Peyer's patch (tissue), 4 donors: Measurements from ENCODE around the gene PEX26. TPM values are rescaled to one million over a fixed set of nuclear protein-coding genes. Genes with fewer than 3 reads are reported as not detected.
A peak's percentile ranks its signal among the peaks of the same experiment; 100 is the strongest.

Experiments used
- DNase-seq, 3 donors: peaks; one replicate each; pipeline ENCODE4 v3.0.0-alpha.2; 2017 to 2019
- H3K27ac ChIP-seq, 4 donors: fragments of 200-600 bp; sonication (generic); one replicate each; pipeline ENCODE4 v1.5.1; 2016 to 2019
- H3K27me3 ChIP-seq, 2 donors: fragments of 200-600 bp; sonication (generic); one replicate each; pipeline ENCODE4 v1.5.1; 2019
- H3K36me3 ChIP-seq, 3 donors: fragments of 200-600 bp; sonication (generic); one replicate each; pipeline ENCODE4 v1.5.1; 2016 to 2019
- H3K4me1 ChIP-seq, 4 donors: fragments of 200-600 bp; sonication (generic); one replicate each; pipeline ENCODE4 v1.5.1; 2016 to 2019
- H3K4me3 ChIP-seq, 4 donors: fragments of 200-600 bp; sonication (generic); 1 replicate in 3 of 4; 2 replicates in 1 of 4; pipeline ENCODE4 v1.5.1; 2016 to 2019; ENCODE audit warnings: mild to moderate bottlenecking in 1 of 4
- H3K9me3 ChIP-seq, 4 donors: fragments of 200-600 bp; sonication (generic); one replicate each; pipeline ENCODE4 v1.5.1; 2016 to 2019; ENCODE audit warnings: mild to moderate bottlenecking in 1 of 4
- CTCF ChIP-seq, 6 experiments: fragments of 450-650 bp in 4 of 6; fragments of 200-600 bp in 2 of 6; sonication (generic) in 1 of 6; IDR thresholded peaks; one replicate each; pipeline ENCODE4 v1.5.1; 2017 to 2019; ENCODE audit warnings: antibody characterized with exemption in 6 of 6, mild to moderate bottlenecking in 3 of 6, moderate library complexity in 1 of 6
- POLR2A ChIP-seq, 2 donors: fragments of 450-650 bp; IDR thresholded peaks; one replicate each; pipeline ENCODE4 v1.5.1; 2017; ENCODE audit warnings: antibody characterized with exemption in 2 of 2, mild to moderate bottlenecking in 2 of 2, moderate library complexity in 2 of 2
- total RNA-seq, 4 donors: library from RNA; depleted of rRNA; stranded (reverse); fragments of >200 nt; gene quantifications; one replicate each; pipeline ENCODE4 v1.1.0, GENCODE V29; 2016

Gene PEX26
- total RNA-seq, 4 donors from 2014 or later, result 53.6 to 120 (median 102) TPM

- H3K4me3 ChIP-seq, result no peak overlapping the region
- peak in 1 of 2 donors; percentile 61 for TF ChIP-seq POLR2A (IDR thresholded peaks at IDR 0.05)
- peak in 2 of 6 experiments; percentile 9 to 25 for TF ChIP-seq CTCF (IDR thresholded peaks at IDR 0.05)
- H3K9me3 ChIP-seq, result no peaks in the 10 kb centered on the region
- H3K36me3 ChIP-seq, result peaks cover 0 to 98% (median 0%) of the 10 kb centered on the region in 3 donors
- peak overlapping the region in 3 of 4 donors; percentile 72 to 91 (median 78) for H3K27ac ChIP-seq
- peaks cover 0 to 24% (median 4%) of the 10 kb centered on the region in 4 donors for H3K4me1 ChIP-seq
- no peaks in the 10 kb centered on the region for H3K27me3 ChIP-seq
- DNase-seq, result peak in 2 of 3 donors; percentile 82 to 89
These were observed 7.4 kb downstream of the PEX26 start for GRCh38 chr22:18085188-18085587.

- Histone ChIP-seq H3K4me1 (peaks cover 0 to 36% (median 4%) of the 10 kb centered on the region in 4 donors), H3K4me3 (no peak overlapping the region), H3K9me3 (no peaks in the 10 kb centered on the region), H3K27me3 (no peaks in the 10 kb centered on the region), H3K36me3 (peaks cover 0 to 80% (median 0%) of the 10 kb centered on the region in 3 donors), H3K27ac (peak overlapping the region in 2 of 4 donors; percentile 73 to 79)
- no peak for DNase-seq
- TF ChIP-seq CTCF (IDR thresholded peaks at IDR 0.05) (no peak), POLR2A (IDR thresholded peaks at IDR 0.05) (no peak)
These were observed 9.6 kb downstream of the PEX26 start for GRCh38 chr22:18087350-18087855.

GRCh38 chr22:18088825-18089568 lies 11.2 kb downstream of the PEX26 start:
- peak in 2 of 3 donors; percentile 68 to 75 for DNase-seq
- Histone ChIP-seq H3K27ac (peak overlapping the region; percentile 26 to 79 (median 54)), H3K27me3 (no peaks in the 10 kb centered on the region), H3K4me3 (peak overlapping the region in 1 of 4 donors; percentile 10), H3K36me3 (peaks cover 0 to 64% (median 0%) of the 10 kb centered on the region in 3 donors), H3K9me3 (no peaks in the 10 kb centered on the region), H3K4me1 (peaks cover 0 to 35% (median 4%) of the 10 kb centered on the region in 4 donors)
- TF ChIP-seq POLR2A (IDR thresholded peaks at IDR 0.05), result no peak

GRCh38 chr22:18090286-18090685 lies 12.5 kb downstream of the PEX26 start:
- Histone ChIP-seq H3K27me3 (no peaks in the 10 kb centered on the region), H3K27ac (peak overlapping the region in 2 of 4 donors; percentile 94 to 95), H3K4me3 (no peak overlapping the region), H3K9me3 (no peaks in the 10 kb centered on the region), H3K36me3 (peaks cover 0 to 51% (median 0%) of the 10 kb centered on the region in 3 donors), H3K4me1 (peaks cover 0 to 36% (median 4%) of the 10 kb centered on the region in 4 donors)
- TF ChIP-seq POLR2A (IDR thresholded peaks at IDR 0.05) (no peak), CTCF (IDR thresholded peaks at IDR 0.05) (no peak)
- DNase-seq, result no peak

GRCh38 chr22:18091478-18091877 lies 13.7 kb downstream of the PEX26 start:
- TF ChIP-seq POLR2A (IDR thresholded peaks at IDR 0.05) (no peak), CTCF (IDR thresholded peaks at IDR 0.05) (no peak)
- H3K27me3 ChIP-seq, result no peaks in the 10 kb centered on the region
- H3K4me3 ChIP-seq, result peak overlapping the region; percentile 19 to 42 (median 30)
- DNase-seq, result no peak
- no peaks in the 10 kb centered on the region for H3K9me3 ChIP-seq
- peak overlapping the region; percentile 67 to 95 (median 91) for H3K27ac ChIP-seq
- H3K4me1 ChIP-seq, result peaks cover 0 to 38% (median 4%) of the 10 kb centered on the region in 4 donors
- H3K36me3 ChIP-seq, result peaks cover 0 to 39% (median 0%) of the 10 kb centered on the region in 3 donors
